NCI-H1436 (cell line): ENCODE results near the gene GTF3C2.

ENCODE experiments used
- DNase-seq: peaks from one replicate; lab custom pipeline; 2025; lab: John Stamatoyannopoulos, UW

Gene GTF3C2, protein sequence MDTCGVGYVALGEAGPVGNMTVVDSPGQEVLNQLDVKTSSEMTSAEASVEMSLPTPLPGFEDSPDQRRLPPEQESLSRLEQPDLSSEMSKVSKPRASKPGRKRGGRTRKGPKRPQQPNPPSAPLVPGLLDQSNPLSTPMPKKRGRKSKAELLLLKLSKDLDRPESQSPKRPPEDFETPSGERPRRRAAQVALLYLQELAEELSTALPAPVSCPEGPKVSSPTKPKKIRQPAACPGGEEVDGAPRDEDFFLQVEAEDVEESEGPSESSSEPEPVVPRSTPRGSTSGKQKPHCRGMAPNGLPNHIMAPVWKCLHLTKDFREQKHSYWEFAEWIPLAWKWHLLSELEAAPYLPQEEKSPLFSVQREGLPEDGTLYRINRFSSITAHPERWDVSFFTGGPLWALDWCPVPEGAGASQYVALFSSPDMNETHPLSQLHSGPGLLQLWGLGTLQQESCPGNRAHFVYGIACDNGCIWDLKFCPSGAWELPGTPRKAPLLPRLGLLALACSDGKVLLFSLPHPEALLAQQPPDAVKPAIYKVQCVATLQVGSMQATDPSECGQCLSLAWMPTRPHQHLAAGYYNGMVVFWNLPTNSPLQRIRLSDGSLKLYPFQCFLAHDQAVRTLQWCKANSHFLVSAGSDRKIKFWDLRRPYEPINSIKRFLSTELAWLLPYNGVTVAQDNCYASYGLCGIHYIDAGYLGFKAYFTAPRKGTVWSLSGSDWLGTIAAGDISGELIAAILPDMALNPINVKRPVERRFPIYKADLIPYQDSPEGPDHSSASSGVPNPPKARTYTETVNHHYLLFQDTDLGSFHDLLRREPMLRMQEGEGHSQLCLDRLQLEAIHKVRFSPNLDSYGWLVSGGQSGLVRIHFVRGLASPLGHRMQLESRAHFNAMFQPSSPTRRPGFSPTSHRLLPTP

GRCh38 chr2:27356382-27357181 lies at the start of gene GTF3C2:
TSS of gene GTF3C2 (minus strand) at chr2:27356764. CDS start at chr2:27343554, 13,210 bp downstream.
- DNase-seq: peak; percentile 92

- DNase-seq: no peak
These were observed 44.0 kb upstream of the GTF3C2 start for GRCh38 chr2:27400348-27401135.

DNA sequence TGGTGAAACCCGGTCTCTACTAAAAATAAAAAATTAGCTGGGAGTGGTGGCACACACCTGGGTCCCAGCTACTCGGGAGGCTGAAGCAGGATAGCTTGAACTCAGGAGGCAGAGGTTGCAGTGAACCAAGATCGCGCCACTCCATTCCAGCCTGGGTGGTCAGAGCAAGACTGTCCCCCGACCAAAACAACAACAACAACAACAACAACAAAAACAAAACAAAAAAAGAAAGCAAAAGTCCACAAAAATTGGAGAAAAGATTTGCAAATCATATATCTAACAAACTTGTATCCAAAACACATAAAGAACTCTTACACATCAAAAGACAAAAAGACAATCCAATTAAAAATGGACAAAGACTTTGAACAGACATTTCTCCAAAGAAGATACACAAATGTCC lies 42.4 kb upstream of the GTF3C2 start:
- DNase-seq: no peak

GRCh38 chr2:27393225-27393624 lies 36.7 kb upstream of the GTF3C2 start:
- no peak for DNase-seq

- DNase-seq: no peak
These were observed 34.5 kb upstream of the GTF3C2 start for GRCh38 chr2:27390822-27391679.

DNA sequence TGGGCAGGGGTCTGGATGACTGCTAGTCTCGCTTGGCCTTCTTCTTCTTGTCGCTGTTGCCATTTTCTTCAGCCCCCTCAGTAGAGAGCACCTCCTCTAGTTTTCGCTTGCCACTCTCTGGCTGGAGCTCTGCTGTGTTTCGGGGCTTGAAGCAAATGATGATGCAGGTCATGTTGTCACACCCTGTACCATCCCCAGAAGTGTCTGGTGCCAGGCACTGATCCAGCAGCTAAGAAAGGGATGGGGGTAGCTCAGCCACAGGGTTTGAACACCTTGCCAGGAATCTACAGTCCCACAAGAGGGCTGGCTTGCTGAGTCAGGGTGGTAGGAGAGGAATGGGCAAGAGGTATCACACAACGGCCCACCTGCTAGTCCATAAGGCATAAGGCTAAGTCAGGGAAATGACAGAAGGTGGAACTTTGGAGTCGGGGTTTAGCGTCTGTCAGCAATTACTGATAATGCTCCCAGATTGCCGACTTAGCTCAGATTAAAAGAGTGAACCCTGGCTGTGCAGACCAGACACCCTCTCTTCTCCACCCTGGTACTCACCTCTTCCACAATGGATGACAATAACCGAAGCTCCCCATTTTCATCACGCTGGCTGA lies 25.1 kb upstream of the GTF3C2 start:
- no peak for DNase-seq

DNA sequence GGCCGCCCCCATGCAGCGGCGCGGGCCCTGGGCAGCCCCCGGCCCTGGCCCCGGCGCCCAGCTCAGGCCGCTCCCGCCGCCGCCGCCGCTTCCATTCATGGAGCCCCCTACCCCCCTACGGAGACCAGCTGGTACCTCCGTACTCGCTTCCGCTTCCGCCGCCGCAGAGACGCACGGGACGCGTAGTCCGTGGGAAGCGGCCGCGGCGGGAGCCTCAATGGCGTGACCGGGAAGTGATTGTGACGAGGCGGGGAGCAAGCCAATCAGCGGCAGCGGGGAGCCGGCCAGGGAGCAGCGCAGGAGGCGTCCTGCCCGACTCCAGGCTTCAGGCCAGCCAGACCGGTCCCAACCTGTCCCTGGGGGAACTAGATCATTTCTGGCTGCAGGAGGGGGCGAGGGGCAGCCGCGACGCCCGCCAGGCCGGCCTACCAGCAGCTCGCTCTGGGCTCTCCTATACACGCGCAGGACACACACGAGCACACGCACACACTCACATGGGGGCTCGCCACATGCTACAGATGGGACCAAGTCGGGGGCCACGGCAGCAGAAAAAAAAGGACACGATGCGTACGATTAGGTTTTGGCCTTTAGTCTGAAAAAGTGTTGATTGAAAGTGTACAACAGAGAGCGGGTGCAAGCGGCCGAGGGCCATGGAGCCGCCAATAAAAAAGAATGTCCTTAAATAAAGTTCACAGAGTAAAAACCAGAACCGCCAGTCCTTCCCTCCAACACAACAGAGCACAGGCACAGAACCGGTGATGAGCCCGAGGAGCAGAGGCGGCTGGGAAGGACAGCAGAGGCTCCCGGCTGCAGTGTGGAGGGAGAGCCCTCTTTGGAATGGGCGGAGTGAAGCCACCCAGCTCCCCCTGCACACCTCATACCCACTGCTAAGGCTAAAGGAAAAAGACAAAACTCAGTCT lies 24.3 kb upstream of the GTF3C2 start, which contains the start of gene ZNF513:
Gene ZNF513, minus strand, starts transcription at position 109 of the 920 bp plus-strand sequence. CDS start 208 bp downstream, outside the sequence.
- DNase-seq: peak; percentile 94

DNA sequence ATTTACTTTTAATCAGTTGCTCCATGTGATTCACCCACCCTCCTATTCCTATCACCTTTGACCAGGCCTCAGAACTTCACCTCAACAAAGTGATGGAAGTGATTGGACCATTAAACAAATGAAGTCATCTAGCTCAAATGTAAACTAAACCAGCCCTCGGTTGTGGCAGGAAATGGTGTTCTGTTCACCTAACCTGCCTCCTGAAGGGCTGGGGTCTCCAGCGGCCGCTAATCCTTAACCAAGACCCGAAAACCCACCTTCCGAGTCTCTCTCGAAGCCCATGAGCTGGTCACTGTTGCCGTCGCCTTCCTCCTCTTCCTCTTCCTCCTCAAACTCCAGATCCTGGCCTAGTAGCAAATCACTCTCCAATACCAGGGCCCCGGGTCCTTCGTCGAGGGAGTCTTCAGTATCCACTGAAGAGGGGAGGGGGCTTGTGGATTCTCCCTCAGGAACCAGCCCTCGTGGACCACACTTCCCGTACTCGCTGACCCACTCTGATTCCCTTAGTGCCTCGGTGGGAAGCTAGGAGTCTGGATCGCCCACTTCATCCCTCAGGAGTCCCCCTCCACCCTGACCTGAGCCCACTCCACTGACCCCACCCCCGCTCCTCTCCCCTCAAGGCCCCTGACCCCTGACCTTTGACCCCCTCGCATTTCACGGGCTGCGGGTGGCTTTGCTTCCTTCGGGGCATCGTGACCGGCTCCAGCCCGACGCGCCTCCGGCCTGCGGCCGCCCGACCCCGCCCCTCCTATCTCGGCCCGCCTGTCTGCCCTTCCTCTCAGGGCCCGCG lies 23.5 kb upstream of the GTF3C2 start:
- DNase-seq: peak; percentile 29

- no peak for DNase-seq
These were observed 22.8 kb upstream of the GTF3C2 start for GRCh38 chr2:27379383-27379835.

GRCh38 chr2:27378809-27379290 lies 22.3 kb upstream of the GTF3C2 start:
- DNase-seq: no peak

GRCh38 chr2:27378096-27378808 lies 21.7 kb upstream of the GTF3C2 start:
- no peak for DNase-seq

DNA sequence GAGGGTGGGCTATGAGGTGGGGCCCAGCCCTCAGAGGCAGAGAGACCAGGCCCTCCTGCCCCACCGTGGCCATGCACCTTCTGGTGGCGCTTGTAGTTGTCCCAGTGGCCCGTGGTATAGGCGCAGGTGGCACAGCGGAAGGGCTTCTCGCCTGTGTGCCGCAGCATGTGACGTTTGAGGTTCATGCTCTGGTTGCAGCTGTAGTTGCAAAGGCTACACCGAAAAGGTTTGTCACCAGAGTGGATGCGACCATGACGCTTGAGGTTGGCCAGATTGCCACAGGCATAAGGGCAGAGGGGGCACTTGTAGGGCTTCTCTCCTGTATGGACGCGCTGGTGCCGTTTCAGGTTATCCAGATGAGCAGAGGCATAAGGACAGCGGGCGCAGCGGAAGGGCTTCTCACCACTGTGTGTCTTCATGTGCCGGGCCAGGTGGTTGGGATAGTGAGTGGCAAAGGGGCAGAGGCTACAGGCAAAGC lies 21.1 kb upstream of the GTF3C2 start:
- DNase-seq: no peak

DNA sequence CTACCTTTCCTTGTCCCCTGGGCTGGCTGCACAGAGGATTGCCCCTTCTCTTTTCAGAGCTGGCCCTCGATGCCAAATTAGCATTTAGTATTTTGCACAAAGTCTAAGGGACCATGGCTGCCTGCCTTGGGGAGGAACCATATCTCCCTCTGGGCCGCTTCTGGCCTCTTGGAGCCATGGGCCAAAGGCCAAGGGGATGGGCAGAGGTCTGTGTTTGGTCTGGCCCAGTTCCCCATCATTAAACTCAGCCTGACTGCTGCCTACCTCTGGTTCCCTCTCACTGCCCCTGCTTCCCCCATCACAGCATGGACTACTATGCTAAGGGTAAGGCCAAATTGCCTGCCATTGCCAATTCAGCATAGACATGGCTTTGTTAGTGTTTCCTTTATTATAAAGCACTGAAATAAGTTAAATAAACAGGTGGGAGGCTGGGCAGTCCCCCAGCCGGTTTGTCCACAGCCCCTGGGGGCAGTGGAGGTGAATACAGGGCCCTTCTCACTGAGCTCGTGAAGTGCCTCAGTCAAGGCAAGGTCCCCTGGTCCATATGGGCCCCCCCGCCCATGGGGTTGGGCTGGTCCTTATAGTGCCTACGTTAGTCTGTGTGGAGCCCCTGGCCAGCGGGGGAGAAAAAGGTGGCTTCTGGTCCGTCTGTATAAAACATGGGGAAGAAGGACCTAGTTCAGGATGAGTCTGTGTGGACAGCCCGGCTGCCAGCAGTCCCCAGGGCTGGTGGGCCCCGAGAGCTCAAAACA lies 20.5 kb upstream of the GTF3C2 start:
- no peak for DNase-seq

DNA sequence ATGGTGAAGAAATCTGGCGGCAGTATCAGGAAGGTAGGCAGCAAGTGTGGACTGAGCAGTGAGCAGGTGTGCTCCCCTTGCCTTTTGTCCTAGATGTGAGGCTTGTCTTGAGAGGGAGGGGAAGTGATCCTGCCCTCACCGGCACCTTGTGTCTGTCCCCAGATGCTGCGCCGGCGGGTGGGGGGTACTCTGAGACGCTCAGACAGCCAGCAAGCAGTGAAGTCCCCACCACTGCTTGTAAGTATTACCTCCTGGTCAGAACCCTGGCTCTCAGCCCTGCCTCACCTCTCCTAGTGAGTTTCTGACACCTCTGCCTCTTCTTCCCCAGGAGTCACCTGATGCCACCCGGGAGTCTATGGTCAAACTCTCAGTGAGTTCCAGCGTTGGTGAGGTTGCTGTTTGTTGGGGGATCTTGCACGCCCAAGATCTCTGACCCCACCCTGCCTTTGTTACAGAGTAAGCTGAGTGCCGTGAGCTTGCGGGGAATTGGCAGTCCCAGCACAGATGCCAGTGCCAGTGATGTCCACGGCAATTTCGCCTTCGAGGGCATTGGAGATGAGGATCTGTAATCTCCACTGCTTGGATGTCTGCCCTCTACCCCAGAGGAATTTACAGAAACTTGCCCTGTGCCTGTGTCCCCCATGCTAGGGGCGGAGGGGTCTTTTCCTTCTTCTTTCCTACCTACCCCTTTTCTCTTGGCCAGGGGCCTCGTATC lies 19.7 kb upstream of the GTF3C2 start:
- DNase-seq: no peak

- no peak for DNase-seq
These were observed 19.0 kb upstream of the GTF3C2 start for GRCh38 chr2:27375513-27376099.
